Occipital lobe (tissue), 3 donors: ENCODE data around the gene ERGIC3. TPM values are rescaled to one million over a fixed set of nuclear protein-coding genes. Genes with fewer than 3 reads are reported as not detected.
A peak's percentile ranks its signal among the peaks of the same experiment; 100 is the strongest.

Experiments
- DNase-seq: peaks from one replicate; lab custom pipeline; 2025; lab: John Stamatoyannopoulos, UW
- small RNA-seq: library from RNA; depleted of rRNA; stranded (forward); fragments of <200 nt; gene quantifications from one replicate; pipeline ENCODE3, GENCODE V24; 2014
- total RNA-seq: library from RNA; depleted of rRNA; stranded (reverse); fragments of >200 nt; gene quantifications from one replicate; pipeline ENCODE4 v1.2.3, GENCODE V29; 2014

The ERGIC3 gene
- total RNA-seq, 1 donor from 2014 or later: 204 TPM

GRCh38 chr20:35597186-35597585 lies 55.3 kb downstream of the ERGIC3 start:
- no peak for DNase-seq

- no peak for DNase-seq
These were observed 56.6 kb downstream of the ERGIC3 start for GRCh38 chr20:35598476-35598875.

GRCh38 chr20:35598899-35599775 lies 57.3 kb downstream of the ERGIC3 start:
- no peak for DNase-seq

GRCh38 chr20:35599776-35600120 lies 57.9 kb downstream of the ERGIC3 start:
- DNase-seq: no peak

- no peak for DNase-seq
These were observed 58.5 kb downstream of the ERGIC3 start for GRCh38 chr20:35600176-35600992.

GRCh38 chr20:35600993-35601973 lies 59.4 kb downstream of the ERGIC3 start:
- peak; percentile 43 for DNase-seq

GRCh38 chr20:35601990-35602389 lies 60.1 kb downstream of the ERGIC3 start:
- no peak for DNase-seq

- no peak for DNase-seq
These were observed 61.1 kb downstream of the ERGIC3 start for GRCh38 chr20:35602851-35603495.

- DNase-seq: no peak
These were observed 62.0 kb downstream of the ERGIC3 start for GRCh38 chr20:35603695-35604448.

GRCh38 chr20:35604449-35604747 lies 62.5 kb downstream of the ERGIC3 start:
- no peak for DNase-seq

- DNase-seq: no peak
These were observed 64.2 kb downstream of the ERGIC3 start for GRCh38 chr20:35606127-35606526.

Small RNA genes within 50 kb of the gene (small RNA-seq; reads per million reads assigned to genes)
- gene RPL37P1: not detected

Other genes with a start within 250 kb of the ERGIC3 start
- gene FAM83C, start 249.7 kb upstream of the ERGIC3 start, total RNA-seq: not detected
- 28.5 TPM for gene UQCC1, start 130.1 kb upstream of the ERGIC3 start, total RNA-seq
- gene GDF5, start 103.8 kb upstream of the ERGIC3 start, total RNA-seq: 0.62 TPM
- gene CEP250, start 86.5 kb upstream of the ERGIC3 start, total RNA-seq: 21.8 TPM
- gene C20orf173, start 12.4 kb upstream of the ERGIC3 start, total RNA-seq: not detected
- gene SPAG4, start 73.8 kb downstream of the ERGIC3 start, total RNA-seq: 1.4 TPM
- 55.1 TPM for gene CPNE1, start 122.8 kb downstream of the ERGIC3 start, total RNA-seq
- gene RBM12, start 122.8 kb downstream of the ERGIC3 start, total RNA-seq: 108 TPM
- gene NFS1, start 157.3 kb downstream of the ERGIC3 start, total RNA-seq: 40.6 TPM
- 57.4 TPM for gene ROMO1, start 157.3 kb downstream of the ERGIC3 start, total RNA-seq
- gene RBM39, start 200.2 kb downstream of the ERGIC3 start, total RNA-seq: 490 TPM
- 46.3 TPM for gene PHF20, start 229.9 kb downstream of the ERGIC3 start, total RNA-seq